Measurements from ENCODE around the gene TMEM255B.
"Not testable (repeated sequence)": the region's sequence is repeated elsewhere in the genome, so short reads cannot be mapped to it uniquely, and the experiment has no call there.

TMEM255B gene

GRCh38 chr13:113819731-113820715 is 61.0 kb downstream of the TMEM255B start:
- no peak for DNase-seq

- peak; percentile 76 for DNase-seq
Observed at GRCh38 chr13:113820813-113821651, 62.0 kb downstream of the TMEM255B start.

GRCh38 chr13:113821847-113822246 is 62.8 kb downstream of the TMEM255B start:
- no peak for DNase-seq

- DNase-seq: no peak
Observed at GRCh38 chr13:113822266-113822665, 63.2 kb downstream of the TMEM255B start.

GRCh38 chr13:113822956-113823744 is 64.1 kb downstream of the TMEM255B start:
- no peak for DNase-seq

GRCh38 chr13:113823771-113824170 is 64.7 kb downstream of the TMEM255B start:
- DNase-seq: no peak

GRCh38 chr13:113825841-113826240 is 66.8 kb downstream of the TMEM255B start:
- no peak for DNase-seq

- DNase-seq: not testable (repeated sequence)
Observed at GRCh38 chr13:113826446-113826845, 67.4 kb downstream of the TMEM255B start.

- no peak for DNase-seq
Observed at GRCh38 chr13:113827021-113827420, 68.0 kb downstream of the TMEM255B start.

- DNase-seq: no peak
Observed at GRCh38 chr13:113828282-113828825, 69.3 kb downstream of the TMEM255B start.

- not testable (repeated sequence) for DNase-seq
Observed at GRCh38 chr13:113830426-113830950, 71.5 kb downstream of the TMEM255B start.

GRCh38 chr13:113831061-113831460 is 72.0 kb downstream of the TMEM255B start:
- DNase-seq: no peak

GRCh38 chr13:113832205-113832604 is 73.2 kb downstream of the TMEM255B start:
- DNase-seq: no peak

GRCh38 chr13:113832631-113833030 is 73.6 kb downstream of the TMEM255B start:
- no peak for DNase-seq

GRCh38 chr13:113833111-113833830 is 74.2 kb downstream of the TMEM255B start:
- DNase-seq: no peak

- DNase-seq: not testable (repeated sequence)
Observed at GRCh38 chr13:113834006-113834405, 75.0 kb downstream of the TMEM255B start.

GRCh38 chr13:113834496-113835200 is 75.6 kb downstream of the TMEM255B start:
- no peak for DNase-seq

GRCh38 chr13:113835461-113836270 is 76.6 kb downstream of the TMEM255B start:
- no peak for DNase-seq

- peak; percentile 68 for DNase-seq
Observed at GRCh38 chr13:113836768-113837559, 77.9 kb downstream of the TMEM255B start.

Data from right forelimb (tissue), 1 donor.